Esophagus squamous epithelium (tissue), 5 donors: Measurements from ENCODE around the gene TADA2B. TPM values are rescaled to one million over a fixed set of nuclear protein-coding genes. Genes with fewer than 3 reads are reported as not detected.

ENCODE experiments used
- DNase-seq: peaks from one replicate; lab custom pipeline; 2025; lab: John Stamatoyannopoulos, UW
- H3K27ac ChIP-seq, 4 donors: fragments of 200-600 bp; sonication (generic); one replicate each; pipeline ENCODE4 v1.5.1; 2016 to 2019; ENCODE audit warnings: mild to moderate bottlenecking in 1 of 4
- H3K27me3 ChIP-seq, 4 donors: fragments of 200-600 bp; sonication (generic); 1 replicate in 3 of 4; 2 replicates in 1 of 4; pipeline versions ENCODE4 v1.5.1 to v1.6.0; 2017 to 2021; ENCODE audit warnings: antibody characterized with exemption in 1 of 4
- H3K36me3 ChIP-seq, 3 donors: fragments of 200-600 bp; sonication (generic); one replicate each; pipeline ENCODE4 v1.5.1; 2016 to 2019
- H3K4me1 ChIP-seq, 3 donors: fragments of 200-600 bp; sonication (generic); one replicate each; pipeline ENCODE4 v1.5.1; 2017 to 2019
- H3K4me3 ChIP-seq, 4 donors: fragments of 200-600 bp; sonication (generic); 1 replicate in 3 of 4; 2 replicates in 1 of 4; pipeline ENCODE4 v1.5.1; 2016 to 2019; ENCODE audit warnings: mild to moderate bottlenecking in 2 of 4, moderate library complexity in 1 of 4
- H3K9me3 ChIP-seq, 3 donors: fragments of 200-600 bp; sonication (generic); one replicate each; pipeline ENCODE4 v1.5.1; 2016 to 2019
- POLR2A ChIP-seq, 4 donors: fragments of 450-650 bp; IDR thresholded peaks; one replicate each; pipeline ENCODE4 v1.6.1; 2017; ENCODE audit warnings: antibody characterized with exemption in 4 of 4, mild to moderate bottlenecking in 4 of 4, moderate library complexity in 3 of 4
- WGBS, 2 donors: methylation state at CpG; one replicate each; pipeline ENCODE4 v1.1.5; 2018; 5-methylcytosine and 5-hydroxymethylcytosine counted together
- intact Hi-C: fragments of 100-400 bp; cut with DNase I; formaldehyde crosslinking; loops from one replicate; pipeline ENCODE4 v1.15.0; 2022
- total RNA-seq, 4 donors: library from RNA; depleted of rRNA; stranded (reverse); fragments of >200 nt; gene quantifications; one replicate each; pipeline ENCODE4 v1.1.0, GENCODE V29; 2016
- TF ChIP-seq, protein P1 (sequence below), 6 experiments: fragments of 450-650 bp in 4 of 6; fragments of 200-600 bp in 2 of 6; sonication (generic) in 2 of 6; IDR thresholded peaks; one replicate each; pipeline ENCODE4 v1.5.1; 2016 to 2019; ENCODE audit warnings: antibody characterized with exemption in 6 of 6, mild to moderate bottlenecking in 4 of 6, moderate library complexity in 4 of 6
- donor health status: DM: yes; HTN: yes; CAD: no.

Gene TADA2B
- total RNA-seq, 4 donors from 2014 or later: 10.1 to 16.5 (median 13.0) TPM

DNA sequence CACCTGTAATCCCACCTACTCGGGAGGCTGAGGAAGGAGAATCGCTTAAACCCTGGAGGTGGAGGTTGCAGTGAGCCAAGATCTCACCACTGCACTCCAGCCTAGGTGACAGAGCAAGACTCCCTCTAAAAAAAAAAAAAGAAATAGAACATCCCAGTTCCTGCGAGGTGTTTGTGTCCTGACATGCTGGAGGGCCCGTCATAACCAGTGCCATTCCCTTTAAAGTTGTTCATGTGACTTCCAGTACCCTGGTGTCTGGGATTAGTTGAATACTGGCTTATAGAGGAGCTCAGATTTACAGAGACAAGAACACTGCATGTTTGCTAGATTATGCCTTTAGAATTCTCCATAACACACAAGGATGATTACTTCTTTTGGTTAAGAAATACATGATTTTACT lies 37.6 kb upstream of the TADA2B start:
- Histone ChIP-seq H3K27me3 (no peaks in the 10 kb centered on the region), H3K9me3 (no peaks in the 10 kb centered on the region), H3K36me3 (peaks cover 15 to 100% (median 18%) of the 10 kb centered on the region in 3 donors), H3K4me1 (peaks cover 9 to 58% (median 15%) of the 10 kb centered on the region in 3 donors), H3K27ac (peak overlapping the region in 1 of 4 donors; percentile 24), H3K4me3 (no peak overlapping the region)
- DNase-seq: no peak
- TF ChIP-seq POLR2A (IDR thresholded peaks at IDR 0.05): no peak
- TF ChIP-seq, protein P1, sequence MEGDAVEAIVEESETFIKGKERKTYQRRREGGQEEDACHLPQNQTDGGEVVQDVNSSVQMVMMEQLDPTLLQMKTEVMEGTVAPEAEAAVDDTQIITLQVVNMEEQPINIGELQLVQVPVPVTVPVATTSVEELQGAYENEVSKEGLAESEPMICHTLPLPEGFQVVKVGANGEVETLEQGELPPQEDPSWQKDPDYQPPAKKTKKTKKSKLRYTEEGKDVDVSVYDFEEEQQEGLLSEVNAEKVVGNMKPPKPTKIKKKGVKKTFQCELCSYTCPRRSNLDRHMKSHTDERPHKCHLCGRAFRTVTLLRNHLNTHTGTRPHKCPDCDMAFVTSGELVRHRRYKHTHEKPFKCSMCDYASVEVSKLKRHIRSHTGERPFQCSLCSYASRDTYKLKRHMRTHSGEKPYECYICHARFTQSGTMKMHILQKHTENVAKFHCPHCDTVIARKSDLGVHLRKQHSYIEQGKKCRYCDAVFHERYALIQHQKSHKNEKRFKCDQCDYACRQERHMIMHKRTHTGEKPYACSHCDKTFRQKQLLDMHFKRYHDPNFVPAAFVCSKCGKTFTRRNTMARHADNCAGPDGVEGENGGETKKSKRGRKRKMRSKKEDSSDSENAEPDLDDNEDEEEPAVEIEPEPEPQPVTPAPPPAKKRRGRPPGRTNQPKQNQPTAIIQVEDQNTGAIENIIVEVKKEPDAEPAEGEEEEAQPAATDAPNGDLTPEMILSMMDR (IDR thresholded peaks at IDR 0.05): no peak
- intact Hi-C loops: no loop called here
- WGBS, 2 donors: 46 to 54% methylated on average over 3 to 4 of the region's 4 CpGs

DNA sequence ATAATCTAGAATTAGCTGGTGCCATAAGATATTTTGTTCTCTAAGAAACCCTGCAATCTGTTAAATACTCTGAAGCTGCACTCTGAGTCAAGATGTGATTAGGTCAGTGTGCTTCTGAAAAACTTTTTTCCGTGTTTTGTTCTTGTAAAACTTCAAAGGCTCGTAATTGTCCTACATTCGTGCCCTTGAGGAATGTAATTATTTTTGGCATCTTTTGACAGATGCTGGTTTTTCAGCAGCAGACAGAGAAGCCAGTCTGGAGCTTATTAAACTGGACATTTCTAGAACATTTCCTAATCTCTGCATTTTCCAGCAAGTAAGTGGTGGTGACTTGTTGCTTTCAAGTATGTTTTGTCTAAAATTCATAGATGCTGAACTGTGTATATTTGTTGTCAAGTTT lies 36.8 kb upstream of the TADA2B start:
- H3K4me3 ChIP-seq: no peak overlapping the region
- TF ChIP-seq POLR2A (IDR thresholded peaks at IDR 0.05): no peak
- H3K9me3 ChIP-seq: no peaks in the 10 kb centered on the region
- peaks cover 7 to 51% (median 15%) of the 10 kb centered on the region in 3 donors for H3K4me1 ChIP-seq
- H3K27ac ChIP-seq: no peak overlapping the region
- intact Hi-C loops: no loop called here
- H3K36me3 ChIP-seq: peaks cover 11 to 100% (median 14%) of the 10 kb centered on the region in 3 donors
- no peaks in the 10 kb centered on the region for H3K27me3 ChIP-seq
- DNase-seq: no peak
- WGBS, 2 donors: 43 to 55% methylated on average over 3 of the region's 3 CpGs

DNA sequence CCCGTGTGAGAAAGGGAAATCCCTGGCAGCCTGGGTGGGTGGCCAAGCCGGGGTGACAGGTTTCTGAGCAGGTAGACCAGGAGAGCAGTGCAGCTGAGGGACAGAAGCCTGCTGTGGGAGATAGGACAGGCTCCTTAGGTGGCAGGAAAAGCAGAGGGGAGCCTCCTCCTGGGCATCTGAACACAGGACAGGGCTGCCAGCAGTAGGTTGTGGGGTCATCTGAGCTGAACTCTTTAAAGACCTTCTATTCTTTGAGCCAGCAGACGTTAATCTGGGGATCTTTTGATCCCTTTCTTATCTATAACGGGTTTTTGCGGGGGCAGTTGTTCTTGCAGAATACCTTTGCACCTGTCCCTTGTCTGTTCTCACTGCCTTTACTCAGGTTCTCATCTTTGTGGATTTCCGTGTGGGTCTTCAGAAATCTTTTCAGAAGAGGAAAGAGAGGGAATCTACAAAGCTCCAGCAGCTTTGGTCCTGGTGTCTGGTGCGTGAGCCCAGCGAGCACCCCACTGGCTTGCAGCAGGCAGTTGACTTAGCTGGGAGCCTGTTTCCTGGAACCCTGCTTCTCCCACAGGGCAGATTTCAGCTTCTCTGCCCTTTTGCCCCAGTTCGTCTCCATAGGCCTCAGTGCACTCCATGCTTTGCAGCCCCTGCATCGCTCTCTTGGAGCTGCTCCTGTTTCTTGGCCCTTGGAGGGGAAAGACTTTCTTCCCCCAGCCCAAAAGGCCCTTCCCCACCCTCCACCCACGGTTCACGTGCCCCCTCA lies 35.8 kb upstream of the TADA2B start:
- no peak for DNase-seq
- H3K4me3 ChIP-seq: no peak overlapping the region
- peaks cover 11 to 100% (median 14%) of the 10 kb centered on the region in 3 donors for H3K36me3 ChIP-seq
- no peaks in the 10 kb centered on the region for H3K27me3 ChIP-seq
- no peak overlapping the region for H3K27ac ChIP-seq
- TF ChIP-seq POLR2A (IDR thresholded peaks at IDR 0.05): no peak
- TF ChIP-seq, protein P1 (IDR thresholded peaks at IDR 0.05): no peak
- H3K4me1 ChIP-seq: peaks cover 0 to 41% (median 11%) of the 10 kb centered on the region in 3 donors
- H3K9me3 ChIP-seq: no peaks in the 10 kb centered on the region
- intact Hi-C loops: no loop called here
- WGBS, 2 donors: 88 to 92% methylated on average over 9 to 10 of the region's 12 CpGs

DNA sequence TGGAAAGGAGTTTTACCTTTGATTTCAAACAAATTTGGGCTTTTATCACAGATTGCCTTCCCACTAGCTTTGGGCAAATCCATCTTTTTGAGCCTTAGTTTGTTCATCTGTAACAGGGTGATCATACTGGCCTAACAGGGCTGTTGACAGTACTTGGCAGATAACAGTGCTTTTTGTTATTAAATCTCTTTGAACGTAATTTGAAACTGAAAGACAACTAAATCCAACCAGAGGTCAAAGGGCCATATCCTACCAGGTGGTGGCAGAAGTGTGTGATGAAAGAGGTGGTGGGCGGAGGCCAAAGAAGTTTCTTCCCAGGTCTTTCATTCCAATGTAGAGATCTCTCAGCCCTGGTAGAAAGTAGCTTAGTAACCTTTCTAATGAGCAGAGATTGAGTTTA lies 35.2 kb upstream of the TADA2B start:
- Histone ChIP-seq H3K27ac (no peak overlapping the region), H3K9me3 (no peaks in the 10 kb centered on the region), H3K4me1 (peaks cover 0 to 35% (median 9%) of the 10 kb centered on the region in 3 donors), H3K36me3 (peaks cover 11 to 100% (median 15%) of the 10 kb centered on the region in 3 donors), H3K4me3 (no peak overlapping the region), H3K27me3 (no peaks in the 10 kb centered on the region)
- 61 to 67% methylated on average over 2 of the region's 2 CpGs for WGBS, 2 donors
- intact Hi-C loops: no loop called here
- TF ChIP-seq, protein P1 (IDR thresholded peaks at IDR 0.05): no peak
- no peak for TF ChIP-seq POLR2A (IDR thresholded peaks at IDR 0.05)
- no peak for DNase-seq

DNA sequence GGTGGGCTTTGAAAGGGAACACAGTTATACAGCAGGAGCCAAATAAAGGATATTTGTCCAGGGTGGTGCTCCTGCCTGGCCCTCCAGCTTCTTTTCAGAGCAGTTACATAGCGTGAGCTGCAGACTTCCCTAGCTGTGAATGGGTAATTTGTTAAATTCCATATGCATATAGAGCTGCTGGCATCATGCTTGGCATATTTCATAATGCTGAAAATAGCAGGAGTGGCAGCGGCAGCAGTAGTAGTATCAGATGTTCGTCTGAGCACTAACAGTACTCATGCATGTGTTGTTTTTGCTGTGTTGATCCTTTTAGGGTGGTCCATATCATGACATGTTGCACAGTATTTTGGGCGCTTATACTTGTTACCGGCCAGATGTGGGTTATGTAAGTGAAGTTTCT lies 33.6 kb upstream of the TADA2B start:
- peaks cover 20 to 100% (median 27%) of the 10 kb centered on the region in 3 donors for H3K36me3 ChIP-seq
- H3K9me3 ChIP-seq: no peaks in the 10 kb centered on the region
- no peaks in the 10 kb centered on the region for H3K27me3 ChIP-seq
- intact Hi-C loops: no loop called here
- no peak overlapping the region for H3K27ac ChIP-seq
- no peak overlapping the region for H3K4me3 ChIP-seq
- DNase-seq: no peak
- no peak for TF ChIP-seq POLR2A (IDR thresholded peaks at IDR 0.05)
- TF ChIP-seq, protein P1 (IDR thresholded peaks at IDR 0.05): no peak
- peaks cover 0 to 25% (median 8%) of the 10 kb centered on the region in 3 donors for H3K4me1 ChIP-seq
- 85 to 88% methylated on average over 5 of the region's 5 CpGs for WGBS, 2 donors
